HCT116 (cell line): ENCODE data around the gene SOBP.

Experiments
- CTCF ChIP-seq, 3 experiments: fragments of 200-600 bp in 1 of 3; sonication (generic) in 1 of 3; IDR thresholded peaks in 2 of 3; conservative IDR thresholded peaks in 1 of 3; 2 replicates each; pipeline ENCODE4 v1.5.1; 2012 to 2017; ENCODE audit warnings: low read depth in 2 of 3, low read length in 2 of 3, antibody characterized with exemption in 1 of 3, borderline replicate concordance in 1 of 3, control low read depth in 1 of 3, mild to moderate bottlenecking in 1 of 3, mixed read lengths in 1 of 3, mixed run types in 1 of 3, moderate library complexity in 1 of 3; ENCODE audit not compliant: insufficient read depth in 1 of 3
- POLR2AphosphoS5 ChIP-seq: IDR thresholded peaks from 2 replicates; pipeline ENCODE4 v1.6.1; 2011; ENCODE audit warnings: mild to moderate bottlenecking, low read depth, low read length, moderate library complexity

DNA sequence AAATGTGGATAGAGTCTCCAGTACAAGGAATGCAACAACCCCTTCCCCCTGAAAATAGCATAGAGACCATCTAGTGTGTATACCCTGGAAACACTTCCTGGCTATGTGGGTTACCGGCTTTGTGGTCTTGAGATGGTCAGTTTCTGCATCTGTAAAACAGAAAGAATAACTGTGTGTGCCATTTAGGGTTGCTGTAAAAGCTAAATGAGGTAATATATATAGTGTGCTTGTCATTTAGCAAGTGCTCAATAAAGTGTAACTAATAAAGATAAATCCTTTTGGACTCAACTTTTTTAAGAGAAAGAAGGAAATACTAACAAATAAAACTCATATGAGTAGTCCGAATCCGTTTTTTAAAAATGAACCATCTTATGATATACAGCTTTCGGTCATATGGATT lies 109.1 kb downstream of the SOBP start:
- TF ChIP-seq CTCF (IDR thresholded peaks at IDR 0.05 in 2 of 3, conservative IDR thresholded peaks at IDR 0.05 in 1 of 3; ENCODE audit: borderline replicate concordance in 1 of 3, insufficient read depth in 1 of 3, low read depth in 2 of 3, low read length in 2 of 3) (no peak), POLR2AphosphoS5 (no peak)
